Sigmoid colon (tissue), 3 donors: Measurements from ENCODE around the gene TWSG1.

ENCODE experiments used
- POLR2A ChIP-seq, 2 donors: fragments of 450-650 bp; IDR thresholded peaks; one replicate each; pipeline ENCODE4 v1.6.1; 2016; ENCODE audit warnings: antibody characterized with exemption in 2 of 2, mild to moderate bottlenecking in 2 of 2, moderate library complexity in 2 of 2
- TF ChIP-seq, protein P1 (sequence below), 4 experiments: fragments of 450-650 bp in 3 of 4; fragments of 200-600 bp in 1 of 4; IDR thresholded peaks; one replicate each; pipeline ENCODE4 v1.5.1; 2016 to 2019; ENCODE audit warnings: antibody characterized with exemption in 4 of 4, mild to moderate bottlenecking in 3 of 4, moderate library complexity in 2 of 4

DNA sequence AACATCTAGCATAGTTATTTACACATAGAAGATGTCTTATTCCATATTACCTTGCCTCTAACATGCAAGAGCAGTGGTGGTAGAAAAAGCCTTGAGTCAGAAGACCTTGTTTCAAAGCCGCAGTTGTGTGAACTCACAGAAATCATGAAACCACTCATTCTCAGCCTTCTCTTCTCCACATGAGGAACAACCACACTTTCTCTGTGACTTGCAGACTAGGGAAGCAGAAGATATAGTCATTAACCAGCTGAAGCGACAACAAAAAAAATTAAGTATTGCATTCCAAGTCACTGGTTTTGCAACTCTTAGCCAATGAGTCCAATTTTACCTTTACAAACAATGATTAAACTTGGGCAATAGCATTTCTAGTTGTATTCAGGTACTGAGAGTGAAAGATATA lies 19.0 kb downstream of the TWSG1 start:
- TF ChIP-seq, protein P1, sequence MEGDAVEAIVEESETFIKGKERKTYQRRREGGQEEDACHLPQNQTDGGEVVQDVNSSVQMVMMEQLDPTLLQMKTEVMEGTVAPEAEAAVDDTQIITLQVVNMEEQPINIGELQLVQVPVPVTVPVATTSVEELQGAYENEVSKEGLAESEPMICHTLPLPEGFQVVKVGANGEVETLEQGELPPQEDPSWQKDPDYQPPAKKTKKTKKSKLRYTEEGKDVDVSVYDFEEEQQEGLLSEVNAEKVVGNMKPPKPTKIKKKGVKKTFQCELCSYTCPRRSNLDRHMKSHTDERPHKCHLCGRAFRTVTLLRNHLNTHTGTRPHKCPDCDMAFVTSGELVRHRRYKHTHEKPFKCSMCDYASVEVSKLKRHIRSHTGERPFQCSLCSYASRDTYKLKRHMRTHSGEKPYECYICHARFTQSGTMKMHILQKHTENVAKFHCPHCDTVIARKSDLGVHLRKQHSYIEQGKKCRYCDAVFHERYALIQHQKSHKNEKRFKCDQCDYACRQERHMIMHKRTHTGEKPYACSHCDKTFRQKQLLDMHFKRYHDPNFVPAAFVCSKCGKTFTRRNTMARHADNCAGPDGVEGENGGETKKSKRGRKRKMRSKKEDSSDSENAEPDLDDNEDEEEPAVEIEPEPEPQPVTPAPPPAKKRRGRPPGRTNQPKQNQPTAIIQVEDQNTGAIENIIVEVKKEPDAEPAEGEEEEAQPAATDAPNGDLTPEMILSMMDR (IDR thresholded peaks at IDR 0.05), result no peak
- TF ChIP-seq POLR2A (IDR thresholded peaks at IDR 0.05), result no peak
